GM18951 (cell line): ENCODE results near the gene PRCC.
A peak's percentile ranks its signal among the peaks of the same experiment; 100 is the strongest.
"Not testable (repeated sequence)": the region's sequence is repeated elsewhere in the genome, so short reads cannot be mapped to it uniquely, and the experiment has no call there.

ENCODE experiments used
- POLR2A ChIP-seq: IDR thresholded peaks from 4 replicates; pipeline ENCODE4 v1.6.1; 2011; ENCODE audit warnings: mild to moderate bottlenecking; ENCODE audit not compliant: insufficient read length, insufficient read depth; ENCODE audit errors: extremely low read depth
- in situ Hi-C: fragments of 300-500 bp; cut with MboI; formaldehyde crosslinking; loops from one replicate; pipeline ENCODE4 v1.12.0; 2022; ENCODE audit warnings: low sequenced_read_pairs, mixed read lengths, inconsistent platforms; ENCODE audit not compliant: unreplicated experiment

The PRCC gene

DNA sequence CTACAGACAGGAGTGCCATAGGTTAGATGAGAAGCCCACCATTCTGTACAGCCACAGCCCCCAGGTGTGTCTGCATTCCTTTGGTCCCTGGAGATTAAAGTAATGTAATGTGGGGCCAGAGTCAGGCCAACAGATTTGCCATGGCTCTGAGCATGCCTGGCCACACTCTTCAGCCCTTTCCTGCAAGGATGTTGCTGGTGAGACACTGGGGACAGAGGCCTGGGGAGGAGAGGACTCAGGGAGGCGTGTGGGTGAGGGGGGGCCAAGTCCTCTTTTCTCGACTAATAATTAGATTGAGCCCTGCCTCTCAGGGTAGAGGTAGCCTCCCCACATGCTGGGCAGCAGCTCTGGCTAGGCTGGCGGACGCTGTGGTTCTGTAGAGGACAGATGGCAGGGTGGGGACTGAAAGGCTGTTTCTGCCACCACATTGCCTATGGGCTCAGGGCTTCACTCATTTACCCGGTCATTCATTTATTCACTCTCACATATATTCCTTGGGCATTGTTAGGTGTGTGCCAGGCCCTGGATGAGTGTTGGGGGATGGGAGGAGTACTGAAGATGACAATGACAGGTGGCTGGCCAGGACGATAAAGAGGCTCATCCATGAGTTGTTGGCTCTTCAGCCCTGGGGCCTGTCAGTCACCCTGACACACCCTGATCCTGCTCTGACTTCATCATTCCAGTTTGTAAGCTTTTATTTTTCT lies 7.1 kb upstream of the PRCC start:
- no peak for TF ChIP-seq POLR2A
- in situ Hi-C loops = no loop called here

DNA sequence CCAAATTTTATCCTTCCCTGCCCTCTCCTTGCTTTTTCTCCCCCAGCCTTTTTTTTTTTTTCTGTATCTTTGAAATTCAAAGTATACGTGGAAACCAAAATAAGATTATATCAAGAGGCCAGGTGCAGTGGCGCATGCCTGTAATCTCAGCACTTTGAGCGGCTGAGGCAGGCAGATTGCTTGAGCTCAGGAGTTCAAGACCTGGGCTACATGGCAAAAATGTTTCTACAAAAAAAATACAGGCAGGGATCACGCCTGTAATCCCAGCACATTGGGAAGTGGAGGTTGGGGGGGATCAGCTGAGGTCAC lies 6.6 kb upstream of the PRCC start:
- TF ChIP-seq POLR2A = no peak
- in situ Hi-C loops = no loop called here

DNA sequence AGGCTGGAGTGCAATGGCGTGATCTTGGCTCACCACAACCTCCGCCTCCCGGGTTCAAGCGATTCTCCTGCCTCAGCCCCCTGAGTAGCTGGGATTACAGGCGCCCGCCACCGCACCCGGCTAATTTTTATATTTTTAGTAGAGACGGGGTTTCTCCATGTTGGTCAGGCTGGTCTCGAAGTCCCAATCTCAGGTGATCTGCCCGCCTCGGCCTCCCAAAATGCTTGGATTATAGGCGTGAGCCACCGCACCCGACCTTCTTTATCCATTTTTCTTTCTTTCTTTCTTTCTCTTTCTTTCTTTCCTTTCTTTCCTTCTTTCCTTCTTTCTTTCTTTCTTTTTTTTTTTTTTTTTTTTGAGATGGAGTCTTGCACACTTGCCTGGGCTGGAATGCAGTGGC lies 2.2 kb upstream of the PRCC start:
- in situ Hi-C loops = not testable (repeated sequence)

- TF ChIP-seq POLR2A = no peak
- in situ Hi-C loops = no loop called here
Observed at GRCh38 chr1:156765666-156766065, 1.7 kb upstream of the PRCC start.

- in situ Hi-C loops = no loop called here
Observed at GRCh38 chr1:156766298-156767100, 836 bp upstream of the PRCC start.

GRCh38 chr1:156767879-156768604 lies 707 bp downstream of the PRCC start:
- TF ChIP-seq POLR2A = no peak
- in situ Hi-C loops = no loop called here

More at GRCh38 chr1:156766298-156767100, 836 bp upstream of the PRCC start:
- TF ChIP-seq POLR2A = peak; percentile 51

GRCh38 chr1:156768610-156769295 lies 1.4 kb downstream of the PRCC start:
- in situ Hi-C loops = no loop called here
- no peak for TF ChIP-seq POLR2A

DNA sequence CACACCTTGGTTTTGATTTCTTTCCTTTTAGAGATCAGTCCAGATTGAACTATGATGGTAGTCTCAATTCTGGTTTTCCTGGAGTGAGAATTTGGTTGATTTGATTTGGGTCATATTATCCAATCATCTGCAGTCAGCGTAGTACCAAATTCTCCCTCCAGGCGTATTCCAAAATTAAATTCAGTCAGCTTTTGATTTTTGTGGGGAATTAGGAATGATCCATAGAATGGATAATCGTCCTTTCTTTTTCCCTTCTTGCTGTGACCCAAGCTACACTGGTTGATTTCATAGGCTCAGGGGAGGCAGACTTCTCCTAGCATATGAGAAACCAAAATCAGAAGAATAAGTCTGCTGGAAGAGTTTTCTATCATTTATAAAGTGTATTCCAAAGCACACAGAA lies 4.9 kb downstream of the PRCC start:
- no peak for TF ChIP-seq POLR2A
- in situ Hi-C loops = no loop called here

GRCh38 chr1:156772728-156773497 lies 5.6 kb downstream of the PRCC start:
- in situ Hi-C loops = no loop called here
- no peak for TF ChIP-seq POLR2A

DNA sequence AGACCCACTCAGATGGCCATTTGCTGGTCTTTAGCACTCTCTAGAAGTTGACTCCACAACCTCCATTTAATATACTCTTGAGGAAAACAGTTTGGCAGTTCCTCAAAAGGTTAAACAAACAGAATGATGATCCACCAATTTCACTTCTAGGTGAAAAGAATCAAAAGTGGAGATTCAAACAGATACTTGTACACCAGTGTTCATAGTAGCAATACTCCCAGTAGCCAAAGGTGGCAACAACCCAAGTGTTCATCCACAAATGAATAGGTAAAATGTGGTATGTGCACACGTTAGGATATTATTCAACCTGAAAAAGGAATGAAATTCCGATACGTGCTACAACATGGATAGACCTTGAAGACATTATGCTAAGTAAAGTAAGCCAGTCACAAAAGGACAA lies 6.3 kb downstream of the PRCC start:
- no peak for TF ChIP-seq POLR2A
- in situ Hi-C loops = no loop called here

GRCh38 chr1:156775799-156776198 lies 8.5 kb downstream of the PRCC start:
- in situ Hi-C loops = no loop called here

GRCh38 chr1:156776942-156777341 lies 9.6 kb downstream of the PRCC start:
- in situ Hi-C loops = no loop called here
- no peak for TF ChIP-seq POLR2A

More at GRCh38 chr1:156775799-156776198, 8.5 kb downstream of the PRCC start:
- TF ChIP-seq POLR2A = no peak
